Measurements from ENCODE around the gene MCU.
"Not testable (repeated sequence)": the region's sequence is repeated elsewhere in the genome, so short reads cannot be mapped to it uniquely, and the experiment has no call there.

MCU gene

GRCh38 chr10:72757732-72758131 lies 65.8 kb downstream of the MCU start:
- TF ChIP-seq CTCF (IDR thresholded peaks at IDR 0.05; ENCODE audit: control insufficient read depth, extremely low read depth, insufficient read depth) = no peak
- no peak overlapping the region for H3K4me3 ChIP-seq (ENCODE audit: low read depth, low read length)

GRCh38 chr10:72758930-72759329 lies 67.0 kb downstream of the MCU start:
- H3K4me3 ChIP-seq (ENCODE audit: low read depth, low read length); DNase-seq (ENCODE audit: low read depth): not testable (repeated sequence)

More at GRCh38 chr10:72757732-72758131, 65.8 kb downstream of the MCU start:
- DNase-seq (ENCODE audit: low read depth) = no peak

- TF ChIP-seq CTCF (IDR thresholded peaks at IDR 0.05; ENCODE audit: control insufficient read depth, extremely low read depth, insufficient read depth) = no peak
- no peak for DNase-seq (ENCODE audit: low read depth)
- H3K4me3 ChIP-seq (ENCODE audit: low read depth, low read length) = no peak overlapping the region
Observed at GRCh38 chr10:72759584-72759983, 67.6 kb downstream of the MCU start.

- DNase-seq (ENCODE audit: low read depth) = no peak
Observed at GRCh38 chr10:72761498-72761897, 69.6 kb downstream of the MCU start.

GRCh38 chr10:72762042-72762441 lies 70.1 kb downstream of the MCU start:
- TF ChIP-seq CTCF (IDR thresholded peaks at IDR 0.05; ENCODE audit: control insufficient read depth, extremely low read depth, insufficient read depth) = no peak
- DNase-seq (ENCODE audit: low read depth) = no peak
- no peak overlapping the region for H3K4me3 ChIP-seq (ENCODE audit: low read depth, low read length)

More at GRCh38 chr10:72761498-72761897, 69.6 kb downstream of the MCU start:
- no peak for TF ChIP-seq CTCF (IDR thresholded peaks at IDR 0.05; ENCODE audit: control insufficient read depth, extremely low read depth, insufficient read depth)
- H3K4me3 ChIP-seq (ENCODE audit: low read depth, low read length) = no peak overlapping the region

- no peak for DNase-seq (ENCODE audit: low read depth)
- no peak overlapping the region for H3K4me3 ChIP-seq (ENCODE audit: low read depth, low read length)
- TF ChIP-seq CTCF (IDR thresholded peaks at IDR 0.05; ENCODE audit: control insufficient read depth, extremely low read depth, insufficient read depth) = no peak
Observed at GRCh38 chr10:72763201-72763600, 71.3 kb downstream of the MCU start.

- no peak for DNase-seq (ENCODE audit: low read depth)
- no peak for TF ChIP-seq CTCF (IDR thresholded peaks at IDR 0.05; ENCODE audit: control insufficient read depth, extremely low read depth, insufficient read depth)
- H3K4me3 ChIP-seq (ENCODE audit: low read depth, low read length) = no peak overlapping the region
Observed at GRCh38 chr10:72764151-72764550, 72.2 kb downstream of the MCU start.

All from LNCaP clone FGC (cell line).